ENCODE data around the gene FOXP1.

- TF ChIP-seq EZH2 (IDR thresholded peaks at IDR 0.05; ENCODE audit: low read length) = no peak
- TF ChIP-seq, protein P1, sequence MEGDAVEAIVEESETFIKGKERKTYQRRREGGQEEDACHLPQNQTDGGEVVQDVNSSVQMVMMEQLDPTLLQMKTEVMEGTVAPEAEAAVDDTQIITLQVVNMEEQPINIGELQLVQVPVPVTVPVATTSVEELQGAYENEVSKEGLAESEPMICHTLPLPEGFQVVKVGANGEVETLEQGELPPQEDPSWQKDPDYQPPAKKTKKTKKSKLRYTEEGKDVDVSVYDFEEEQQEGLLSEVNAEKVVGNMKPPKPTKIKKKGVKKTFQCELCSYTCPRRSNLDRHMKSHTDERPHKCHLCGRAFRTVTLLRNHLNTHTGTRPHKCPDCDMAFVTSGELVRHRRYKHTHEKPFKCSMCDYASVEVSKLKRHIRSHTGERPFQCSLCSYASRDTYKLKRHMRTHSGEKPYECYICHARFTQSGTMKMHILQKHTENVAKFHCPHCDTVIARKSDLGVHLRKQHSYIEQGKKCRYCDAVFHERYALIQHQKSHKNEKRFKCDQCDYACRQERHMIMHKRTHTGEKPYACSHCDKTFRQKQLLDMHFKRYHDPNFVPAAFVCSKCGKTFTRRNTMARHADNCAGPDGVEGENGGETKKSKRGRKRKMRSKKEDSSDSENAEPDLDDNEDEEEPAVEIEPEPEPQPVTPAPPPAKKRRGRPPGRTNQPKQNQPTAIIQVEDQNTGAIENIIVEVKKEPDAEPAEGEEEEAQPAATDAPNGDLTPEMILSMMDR (optimal IDR thresholded peaks at IDR 0.05 in 1 of 3, IDR thresholded peaks at IDR 0.05 in 1 of 3, conservative IDR thresholded peaks at IDR 0.05 in 1 of 3; ENCODE audit: extremely low read depth in 1 of 3, insufficient read depth in 2 of 3, low read length in 3 of 3) = no peak
Measured at GRCh38 chr3:71376911-71377310, 206.6 kb downstream of the FOXP1 start.

Data from keratinocyte (primary cell).